Left ventricle myocardium inferior (tissue), 1 donor: ENCODE measurements around the gene TMEM50B. TPM values are rescaled to one million over a fixed set of nuclear protein-coding genes. Genes with fewer than 3 reads are reported as not detected.
"Not testable (repeated sequence)": the region's sequence is repeated elsewhere in the genome, so short reads cannot be mapped to it uniquely, and the experiment has no call there.

Experiments
- DNase-seq: peaks from one replicate; pipeline ENCODE4 v3.0.0-alpha.2; 2020
- H3K27ac ChIP-seq: fragments of 200-600 bp; replicated peaks from 2 replicates; pipeline ENCODE4 v1.8.0; 2021
- H3K27me3 ChIP-seq: fragments of 200-600 bp; 2 replicates; pipeline ENCODE4 v1.8.0; 2021; ENCODE audit warnings: low read depth
- H3K36me3 ChIP-seq: fragments of 200-600 bp; 2 replicates; pipeline ENCODE4 v1.8.0; 2021
- H3K4me1 ChIP-seq: fragments of 200-600 bp; 2 replicates; pipeline ENCODE4 v1.8.0; 2021
- H3K4me3 ChIP-seq: fragments of 200-600 bp; 2 replicates; pipeline ENCODE4 v1.8.0; 2021; ENCODE audit warnings: mild to moderate bottlenecking, moderate library complexity
- H3K9me3 ChIP-seq: fragments of 200-600 bp; replicated peaks from 2 replicates; pipeline ENCODE4 v1.8.0; 2021
- CTCF ChIP-seq: fragments of 200-600 bp; IDR thresholded peaks from 2 replicates; pipeline ENCODE4 v1.8.0; 2021; ENCODE audit warnings: antibody characterized with exemption, mild to moderate bottlenecking, borderline replicate concordance
- intact Hi-C: fragments of 100-400 bp; cut with micrococcal nuclease; formaldehyde crosslinking; loops from one replicate; pipeline ENCODE4 v1.11.0; 2022
- total RNA-seq: library from RNA; stranded (reverse); fragmentation: NEBNext Ultra II Directional; extraction: Animal tissue kit (Norgen Biotek cat#: 25700); gene quantifications from one replicate; pipeline ENCODE4 v1.2.1, GENCODE V29; 2021
- donor health status: DM: no; HTN: yes; CAD: no; lungs with severe emphysema.

The TMEM50B gene
- total RNA-seq, 1 donor from 2014 or later: 37.0 TPM

GRCh38 chr21:33458861-33459260 lies 20.9 kb downstream of the TMEM50B start:
- H3K9me3 ChIP-seq: no peaks in the 10 kb centered on the region
- H3K27me3 ChIP-seq: no peaks in the 10 kb centered on the region
- H3K27ac ChIP-seq: no peak overlapping the region
- no peak for TF ChIP-seq CTCF
- intact Hi-C loops: no loop called here
- H3K4me3 ChIP-seq: no peak overlapping the region
- peaks cover 87% of the 10 kb centered on the region for H3K36me3 ChIP-seq
- H3K4me1 ChIP-seq: peaks cover 7% of the 10 kb centered on the region
- DNase-seq: no peak

- Histone ChIP-seq H3K27me3 (no peaks in the 10 kb centered on the region), H3K4me1 (peaks cover 17% of the 10 kb centered on the region), H3K36me3 (peaks cover 85% of the 10 kb centered on the region), H3K4me3 (no peak overlapping the region), H3K27ac (no peak overlapping the region), H3K9me3 (no peaks in the 10 kb centered on the region)
- DNase-seq: no peak
- no peak for TF ChIP-seq CTCF
- intact Hi-C loops: no loop called here
Observed at GRCh38 chr21:33455686-33456446, 23.9 kb downstream of the TMEM50B start.

DNA sequence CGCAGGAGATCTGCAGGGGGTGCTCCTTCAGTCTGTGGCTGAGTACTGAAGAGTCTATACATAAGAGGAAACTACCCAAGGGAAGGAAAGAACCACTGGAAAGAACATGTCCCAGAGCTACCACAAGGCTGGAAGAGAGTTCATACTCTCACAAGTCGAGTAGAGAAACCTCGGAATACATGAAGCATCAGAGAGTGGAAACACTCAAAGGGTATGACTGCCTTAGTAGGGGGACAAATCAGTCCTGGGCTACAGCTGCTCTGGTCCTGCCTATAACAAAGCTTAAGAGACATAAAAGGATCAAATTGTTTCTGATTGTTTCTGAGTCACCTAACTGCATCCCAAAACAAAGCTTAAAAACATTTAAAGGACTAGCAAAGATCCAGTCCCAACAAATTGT lies 27.4 kb downstream of the TMEM50B start:
- intact Hi-C loops: no loop called here
- no peak for TF ChIP-seq CTCF
- H3K36me3 ChIP-seq: peaks cover 62% of the 10 kb centered on the region
- H3K27me3 ChIP-seq: no peaks in the 10 kb centered on the region
- DNase-seq: no peak
- peaks cover 17% of the 10 kb centered on the region for H3K4me1 ChIP-seq
- no peak overlapping the region for H3K4me3 ChIP-seq
- H3K9me3 ChIP-seq: no peaks in the 10 kb centered on the region
- no peak overlapping the region for H3K27ac ChIP-seq

GRCh38 chr21:33451634-33452071 lies 28.1 kb downstream of the TMEM50B start:
- TF ChIP-seq CTCF: no peak
- Histone ChIP-seq H3K27me3 (no peaks in the 10 kb centered on the region), H3K9me3 (no peaks in the 10 kb centered on the region), H3K4me3 (no peak overlapping the region), H3K27ac (no peak overlapping the region), H3K36me3 (peaks cover 56% of the 10 kb centered on the region), H3K4me1 (peaks cover 17% of the 10 kb centered on the region)
- DNase-seq: no peak
- intact Hi-C loops: no loop called here

DNA sequence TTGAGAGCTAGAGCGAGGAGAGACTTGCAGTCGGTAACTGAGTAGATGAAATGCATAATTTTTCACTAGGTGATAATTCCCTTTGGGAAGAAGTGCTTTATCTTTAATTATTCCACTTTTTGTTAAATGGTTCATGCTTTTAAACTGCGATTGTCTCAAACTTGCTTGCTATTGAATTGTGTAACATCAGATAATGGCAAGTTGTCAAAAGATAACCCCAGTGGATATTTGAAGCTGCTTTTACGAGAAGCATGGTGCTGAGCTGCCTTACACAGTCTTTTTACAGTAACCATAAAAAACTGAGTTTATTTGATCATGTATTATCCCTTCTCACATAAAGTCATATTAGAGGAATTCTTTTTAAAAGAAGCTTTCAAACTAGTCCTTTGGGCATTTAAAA lies 30.2 kb downstream of the TMEM50B start:
- intact Hi-C loops: loop anchor here (5.0 to 10.0 kb wide), 3 partner anchors 75 to 615 kb away; no protein-coding TSS in a partner anchor
- Histone ChIP-seq H3K27ac (no peak overlapping the region), H3K4me1 (peaks cover 19% of the 10 kb centered on the region), H3K36me3 (peaks cover 36% of the 10 kb centered on the region), H3K27me3 (no peaks in the 10 kb centered on the region), H3K4me3 (no peak overlapping the region), H3K9me3 (no peaks in the 10 kb centered on the region)
- no peak for TF ChIP-seq CTCF
- no peak for DNase-seq

DNA sequence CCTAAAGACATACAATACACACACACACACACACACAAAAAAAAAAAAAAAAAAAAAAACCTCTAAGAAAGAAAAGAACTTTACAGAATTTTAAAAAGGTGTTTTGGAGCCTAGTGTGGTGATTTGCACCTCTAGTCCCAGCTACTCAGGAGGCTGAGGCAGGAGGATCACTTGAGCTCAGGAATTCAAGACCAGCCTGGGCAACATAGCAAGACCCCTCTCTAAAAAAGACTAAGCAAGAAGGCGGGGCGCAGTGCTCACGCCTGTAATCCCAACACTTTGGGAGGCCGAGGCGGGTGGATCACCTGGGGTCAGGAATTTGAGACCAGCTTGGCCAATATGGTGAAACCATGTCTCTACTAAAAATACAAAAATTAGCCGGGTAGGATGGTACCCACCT lies 33.2 kb downstream of the TMEM50B start:
- peaks cover 18% of the 10 kb centered on the region for H3K36me3 ChIP-seq
- peaks cover 33% of the 10 kb centered on the region for H3K4me1 ChIP-seq
- H3K27me3 ChIP-seq, H3K4me3 ChIP-seq, H3K27ac ChIP-seq, DNase-seq, H3K9me3 ChIP-seq: not testable (repeated sequence)
- intact Hi-C loops: loop anchor here (5.0 to 10.0 kb wide), 3 partner anchors 72 to 612 kb away; no protein-coding TSS in a partner anchor
